CD4-positive, alpha-beta T cell treated with Interleukin-17A for 4 hours (primary cell): Measurements from ENCODE around the gene TBC1D1.
A peak's percentile ranks its signal among the peaks of the same experiment; 100 is the strongest.

Experiments used
- DNase-seq: peaks from one replicate; pipeline ENCODE4 v3.0.0-alpha.2; 2020; ENCODE audit warnings: mixed read lengths

The TBC1D1 gene

GRCh38 chr4:38062088-38062775 is 171.3 kb downstream of the TBC1D1 start:
- DNase-seq, result peak; percentile 79

DNA sequence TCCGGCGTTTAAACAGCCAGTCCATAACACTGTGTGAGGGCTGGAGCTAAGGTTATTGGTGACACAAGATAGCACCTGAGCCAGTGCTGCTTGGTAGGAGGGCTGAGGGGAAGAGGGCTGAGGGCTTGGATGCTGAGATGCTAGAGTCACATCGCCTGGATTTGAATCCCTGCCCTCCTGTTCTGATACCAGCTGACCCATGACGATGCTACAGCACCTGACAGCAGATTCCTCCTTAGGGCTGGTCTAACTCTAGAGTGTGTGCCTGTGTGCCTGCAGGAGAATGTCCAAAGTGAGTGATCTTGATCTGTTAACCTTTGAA is 171.9 kb downstream of the TBC1D1 start:
- DNase-seq, result no peak

GRCh38 chr4:38065176-38065575 is 174.3 kb downstream of the TBC1D1 start:
- DNase-seq, result no peak

- DNase-seq, result no peak
These were observed 175.0 kb downstream of the TBC1D1 start for GRCh38 chr4:38065900-38066299.

DNA sequence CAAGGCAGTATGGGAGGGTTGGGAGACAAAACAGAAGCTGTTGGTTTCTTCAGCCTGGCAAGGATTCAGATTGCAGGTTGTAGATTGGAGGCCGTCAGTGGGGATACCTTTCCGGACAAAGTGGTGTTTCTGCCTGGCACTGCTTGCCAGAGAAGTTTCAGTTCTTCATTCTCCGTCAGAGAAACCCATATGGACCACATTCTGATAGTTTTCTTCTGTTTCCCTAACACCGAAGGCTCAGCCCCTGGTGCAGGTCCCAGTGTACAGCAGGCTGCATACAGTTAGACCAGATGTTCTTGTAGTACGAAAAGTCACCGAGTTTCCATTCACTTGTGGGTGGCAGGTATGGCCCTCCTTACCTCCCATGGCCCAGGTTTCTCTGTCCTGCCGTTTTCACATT is 176.6 kb downstream of the TBC1D1 start:
- DNase-seq, result no peak

- DNase-seq, result no peak
These were observed 177.2 kb downstream of the TBC1D1 start for GRCh38 chr4:38068107-38068506.

- DNase-seq, result peak; percentile 55
These were observed 178.4 kb downstream of the TBC1D1 start for GRCh38 chr4:38069271-38069760.

DNA sequence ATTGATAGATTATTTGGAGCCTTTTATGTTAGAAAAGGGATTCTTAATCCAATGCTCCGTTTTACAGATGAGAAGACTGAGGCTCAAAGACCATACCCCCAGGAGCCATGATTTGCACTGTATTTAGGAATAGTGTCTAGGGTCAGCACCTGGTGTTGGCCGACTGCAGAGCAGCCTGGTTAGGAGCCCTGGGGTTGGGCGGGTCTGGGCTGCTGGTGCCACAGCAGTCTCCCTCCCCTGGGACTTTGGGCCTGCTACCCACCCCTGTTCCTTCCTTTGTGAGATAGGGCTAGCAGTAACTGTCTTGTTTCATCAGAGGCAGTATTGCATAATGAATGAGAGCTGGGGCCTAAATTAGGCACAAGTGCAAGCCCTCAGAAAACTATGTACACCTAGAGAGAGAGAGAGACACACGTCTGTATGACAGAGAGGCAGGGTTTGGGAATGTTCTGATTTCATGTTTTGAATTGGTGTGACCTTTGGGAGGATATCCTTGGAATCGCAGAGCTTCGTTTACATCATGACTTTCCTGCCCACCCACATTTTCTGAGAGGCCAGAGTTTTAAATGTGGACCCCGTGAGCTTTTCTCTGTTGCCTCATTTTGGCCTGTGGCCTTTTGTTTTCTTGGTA is 181.0 kb downstream of the TBC1D1 start:
- no peak for DNase-seq

DNA sequence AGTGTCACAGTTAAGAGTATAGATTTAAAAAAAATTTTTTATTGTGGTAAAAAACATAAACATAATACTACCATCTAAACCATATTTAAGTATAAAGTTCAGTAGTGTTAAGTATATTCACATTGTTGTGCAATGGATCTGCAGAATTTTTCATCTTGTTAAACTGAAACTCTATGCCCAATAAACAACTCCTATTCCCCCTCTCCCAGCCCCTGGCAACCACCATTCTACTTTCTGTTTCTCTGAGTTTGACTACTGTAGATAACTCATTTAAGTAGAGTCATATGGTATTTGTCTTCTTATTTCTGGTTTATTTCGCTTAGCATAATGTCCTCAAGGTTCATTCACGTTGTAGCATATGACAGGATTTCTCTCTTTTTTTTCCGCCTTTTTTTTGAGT is 181.7 kb downstream of the TBC1D1 start:
- DNase-seq, result no peak

DNA sequence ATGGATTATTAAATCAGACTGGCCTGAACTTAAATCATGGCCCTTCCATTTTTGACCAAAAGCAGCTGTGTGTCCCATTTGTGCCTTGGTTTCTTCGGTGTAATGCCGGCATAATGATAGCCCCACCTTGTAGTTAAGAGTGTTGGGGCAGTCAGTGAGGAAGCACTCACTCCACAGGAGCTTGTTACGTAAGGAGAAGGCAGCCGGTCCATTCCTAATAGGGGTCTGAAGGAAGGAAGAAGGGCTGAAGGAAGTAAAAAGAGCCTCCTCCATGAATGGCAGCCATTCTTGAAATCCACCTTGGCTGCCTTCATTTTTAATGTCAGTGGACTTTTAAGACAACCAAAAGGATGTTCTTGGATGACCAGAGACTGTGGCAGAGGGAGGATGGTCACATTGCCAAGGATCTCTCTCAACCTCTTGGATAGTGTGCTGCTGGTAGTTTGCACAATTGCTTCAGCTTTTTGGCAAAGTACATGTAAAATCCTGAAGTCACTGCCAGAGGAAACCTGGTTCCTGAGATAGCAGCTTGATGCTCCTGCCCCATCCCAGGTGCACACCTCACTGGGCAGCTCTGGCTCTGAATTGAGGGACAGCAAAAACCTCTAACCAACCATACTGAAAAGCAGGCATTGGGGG is 182.8 kb downstream of the TBC1D1 start:
- no peak for DNase-seq

DNA sequence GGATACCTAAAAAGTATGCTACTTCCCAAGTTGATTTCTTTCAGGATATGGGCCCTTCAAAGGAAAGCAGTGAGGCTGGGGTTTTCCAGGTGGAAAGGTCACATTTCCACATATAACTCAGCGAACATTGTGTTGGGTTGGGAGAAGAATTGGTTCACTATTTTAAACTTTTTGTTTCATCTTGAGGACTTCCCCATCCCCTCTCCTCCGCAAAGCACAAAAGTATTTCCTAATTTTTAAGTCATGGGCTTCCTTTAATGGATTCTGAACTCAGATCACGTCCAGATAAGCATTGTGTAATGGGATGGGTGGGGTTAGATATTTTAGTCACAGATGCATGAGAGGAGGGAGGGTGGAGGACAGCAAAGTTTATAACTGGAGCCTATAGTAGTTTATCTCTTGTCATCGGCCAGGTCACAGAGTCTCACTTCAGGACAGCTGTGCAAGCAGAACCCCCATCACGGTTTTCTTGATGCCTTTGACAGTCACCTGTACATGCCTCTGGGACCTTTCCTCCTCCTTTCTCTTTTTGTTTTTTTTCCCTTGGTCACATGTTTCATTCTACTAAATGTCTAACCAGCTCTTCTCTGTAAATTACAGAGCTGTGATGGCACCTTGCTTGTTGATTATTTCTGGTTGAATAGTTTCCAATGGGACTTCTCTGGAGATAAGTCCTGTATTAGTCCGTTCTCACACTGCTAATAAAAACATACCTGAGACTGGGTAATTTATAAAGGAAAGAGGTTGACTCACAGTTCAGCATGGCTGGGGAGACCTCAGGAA is 184.7 kb downstream of the TBC1D1 start:
- DNase-seq, result no peak

DNA sequence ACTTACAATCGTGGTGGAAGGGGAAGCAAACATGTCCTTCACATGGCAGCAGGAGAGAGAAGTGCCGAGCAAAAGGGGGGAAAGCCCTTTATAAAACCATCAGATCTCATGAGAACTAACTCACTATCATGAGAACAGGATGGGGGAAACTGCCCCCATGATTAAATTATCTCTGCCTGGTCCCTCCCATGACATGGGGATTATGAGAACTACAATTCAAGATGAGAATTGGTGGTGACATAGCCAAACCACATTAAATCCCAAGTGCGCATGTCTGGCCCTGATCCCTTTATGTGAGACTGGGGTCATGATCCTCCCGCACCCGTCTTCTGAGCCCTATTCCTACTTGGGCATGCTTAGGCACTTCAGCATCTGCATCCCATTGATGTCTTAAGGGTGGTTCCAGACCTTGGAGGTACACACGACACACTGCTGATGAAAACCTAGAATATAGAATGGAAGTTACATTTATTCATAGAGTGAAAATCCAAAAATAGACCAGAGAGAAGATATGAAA is 185.3 kb downstream of the TBC1D1 start:
- DNase-seq, result no peak

DNA sequence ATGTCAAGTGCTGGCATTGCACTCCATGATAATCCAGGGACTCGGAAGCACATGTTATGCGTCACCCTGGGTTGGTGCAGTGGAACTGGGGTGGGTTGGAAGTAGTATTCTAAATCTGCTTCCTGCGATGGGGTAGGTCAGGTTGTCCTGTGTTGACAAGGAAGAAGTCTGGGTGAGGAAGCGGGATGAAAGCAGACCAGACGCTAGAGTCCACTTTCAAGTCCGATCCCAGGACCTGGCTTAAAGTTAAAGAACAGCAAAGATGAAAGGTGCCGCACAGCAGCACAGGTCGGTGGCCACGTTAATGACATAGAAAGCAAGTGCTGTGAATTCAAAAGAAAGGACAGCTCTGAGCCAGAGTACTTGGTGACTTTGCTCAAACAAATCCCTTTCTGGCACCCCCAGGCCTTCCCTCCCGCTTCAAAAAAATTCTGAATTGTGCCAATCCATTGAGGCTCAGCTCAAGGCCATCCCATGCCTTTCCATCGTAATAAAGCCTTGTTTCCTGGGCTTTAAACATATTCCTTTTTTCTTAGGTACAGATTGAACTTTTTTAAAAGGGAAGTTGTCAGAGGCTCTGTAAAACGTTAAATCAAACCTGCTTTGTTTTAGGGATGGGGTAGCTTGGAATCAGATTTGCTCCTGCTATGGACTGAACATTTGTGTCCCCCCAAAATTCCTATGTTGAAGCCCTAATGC is 187.1 kb downstream of the TBC1D1 start:
- no peak for DNase-seq

DNA sequence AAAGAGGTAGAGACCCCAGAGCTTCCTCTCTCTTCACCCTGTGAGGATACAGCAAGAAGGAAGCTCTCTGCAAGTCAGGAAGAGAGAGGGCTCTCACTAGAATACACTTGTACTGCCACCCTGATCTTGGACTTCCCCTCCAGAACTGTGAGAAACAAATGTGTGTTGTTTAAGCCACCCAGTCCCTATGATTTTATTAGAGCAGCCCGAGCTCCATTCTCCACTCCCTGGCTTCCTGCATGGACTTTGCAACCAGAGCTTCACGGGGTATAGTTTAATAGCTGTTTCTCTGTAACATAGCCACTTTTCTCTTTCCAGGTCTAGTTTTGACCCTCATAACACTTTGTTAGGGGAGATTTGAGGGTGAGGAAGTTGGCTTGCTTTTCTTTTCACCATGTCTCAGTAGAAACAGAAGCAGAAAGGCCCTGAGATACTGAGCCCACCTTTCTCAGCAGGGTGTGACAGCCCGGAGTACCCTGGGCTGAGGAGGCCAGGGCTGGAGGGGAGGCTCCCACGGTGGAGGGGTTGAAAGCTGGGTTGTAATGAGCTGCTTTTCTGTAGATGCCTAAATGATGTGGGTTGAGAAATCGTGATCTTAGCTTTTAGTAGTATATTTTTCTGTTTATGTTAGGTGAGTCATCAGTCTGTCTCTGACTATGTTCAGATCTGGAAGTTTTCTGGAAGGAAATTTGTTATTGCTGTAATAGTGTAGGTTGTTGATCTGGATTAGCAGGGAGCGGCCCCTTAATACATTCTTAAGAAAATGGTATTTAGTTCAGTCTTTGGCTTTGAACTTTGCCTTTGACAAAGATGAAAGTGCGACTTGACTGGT is 187.9 kb downstream of the TBC1D1 start:
- DNase-seq, result no peak

DNA sequence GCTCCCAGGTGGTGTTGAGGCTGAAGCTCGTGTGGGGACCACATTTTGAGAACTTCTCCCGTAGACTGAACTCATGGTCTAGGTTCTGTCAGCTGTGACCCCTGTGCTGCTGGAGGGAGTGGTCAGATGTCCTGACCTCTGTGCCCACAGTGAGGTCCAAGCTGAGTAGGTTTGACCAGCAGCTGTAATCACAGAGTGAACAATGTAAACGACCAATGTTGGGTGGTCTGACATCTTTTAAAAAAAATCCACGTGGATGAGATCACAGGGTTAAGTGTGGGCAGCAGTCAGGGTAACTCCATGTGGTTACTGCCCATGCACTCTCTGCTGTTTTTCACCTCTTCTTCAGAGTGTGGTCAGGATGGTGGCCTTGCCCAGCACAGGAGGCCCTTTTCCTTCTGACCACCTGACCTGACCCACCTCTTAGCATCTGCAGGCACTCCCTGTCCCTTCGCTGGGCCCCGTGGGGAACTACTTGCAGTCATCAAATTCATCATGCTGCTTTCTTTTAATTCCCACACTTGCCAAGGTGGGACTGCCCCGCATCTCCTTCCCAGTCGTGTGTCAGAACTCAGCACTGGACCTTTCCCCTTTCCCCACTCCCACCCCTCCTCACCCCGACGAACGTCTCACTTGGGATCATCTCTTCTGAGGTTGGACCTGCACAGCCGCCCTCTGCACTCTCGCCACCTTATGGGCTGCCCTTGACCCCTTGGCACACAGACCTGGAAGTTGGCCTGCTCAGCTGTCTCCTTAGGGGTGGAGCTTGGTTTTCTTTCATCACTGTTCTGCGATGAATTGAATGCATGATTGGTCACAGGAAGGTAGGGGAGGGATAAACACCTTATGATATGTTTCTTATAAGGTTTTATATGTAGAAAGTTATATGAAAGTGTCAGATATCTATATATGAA is 189.4 kb downstream of the TBC1D1 start:
- DNase-seq, result no peak

- no peak for DNase-seq
These were observed 191.1 kb downstream of the TBC1D1 start for GRCh38 chr4:38082021-38082420.

DNA sequence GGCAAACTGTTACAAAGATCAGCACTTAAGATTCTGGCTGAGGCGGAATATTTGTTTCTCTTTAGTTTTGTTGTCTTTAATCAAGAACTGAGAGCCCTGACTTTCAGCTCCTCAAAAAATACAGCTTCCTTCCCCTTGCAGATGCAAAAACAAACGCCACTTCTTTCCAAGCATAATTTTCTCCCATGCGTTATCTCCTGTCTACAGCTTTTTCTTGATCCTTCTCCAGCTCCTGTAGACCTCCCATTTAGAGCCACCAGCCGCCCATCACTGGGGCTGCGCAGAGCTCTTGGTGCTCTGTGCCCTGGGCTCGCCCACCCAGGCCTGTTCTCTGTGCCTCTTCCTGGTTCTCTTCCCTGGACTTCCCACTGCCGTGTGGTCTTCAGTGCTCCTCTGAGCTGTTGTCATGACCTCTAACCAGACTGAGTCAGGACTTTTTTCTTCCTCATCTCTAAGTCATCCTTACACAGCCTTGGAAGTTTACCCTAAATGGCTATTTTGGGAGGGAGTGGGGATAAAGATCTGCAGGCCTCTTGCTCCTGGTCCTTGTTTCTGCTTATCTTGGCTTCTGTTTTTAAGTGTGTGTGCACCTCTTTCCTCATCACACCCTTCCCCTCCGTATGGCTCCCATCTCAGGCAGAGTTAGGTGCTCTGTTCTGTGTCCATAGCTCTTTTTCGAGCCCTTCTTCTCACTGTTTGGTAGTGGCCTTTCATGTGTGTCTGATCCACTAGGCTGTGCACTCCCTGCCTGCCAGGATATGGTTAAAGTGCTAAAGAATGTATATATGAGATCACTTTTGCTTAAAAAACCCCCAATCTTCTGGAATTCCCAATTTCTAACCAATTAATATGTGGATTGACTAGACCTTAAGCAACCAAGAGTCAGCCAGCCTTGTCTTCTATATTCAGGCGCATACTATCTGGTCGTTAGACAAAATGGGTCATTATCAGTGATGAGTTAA is 191.8 kb downstream of the TBC1D1 start:
- DNase-seq, result no peak

DNA sequence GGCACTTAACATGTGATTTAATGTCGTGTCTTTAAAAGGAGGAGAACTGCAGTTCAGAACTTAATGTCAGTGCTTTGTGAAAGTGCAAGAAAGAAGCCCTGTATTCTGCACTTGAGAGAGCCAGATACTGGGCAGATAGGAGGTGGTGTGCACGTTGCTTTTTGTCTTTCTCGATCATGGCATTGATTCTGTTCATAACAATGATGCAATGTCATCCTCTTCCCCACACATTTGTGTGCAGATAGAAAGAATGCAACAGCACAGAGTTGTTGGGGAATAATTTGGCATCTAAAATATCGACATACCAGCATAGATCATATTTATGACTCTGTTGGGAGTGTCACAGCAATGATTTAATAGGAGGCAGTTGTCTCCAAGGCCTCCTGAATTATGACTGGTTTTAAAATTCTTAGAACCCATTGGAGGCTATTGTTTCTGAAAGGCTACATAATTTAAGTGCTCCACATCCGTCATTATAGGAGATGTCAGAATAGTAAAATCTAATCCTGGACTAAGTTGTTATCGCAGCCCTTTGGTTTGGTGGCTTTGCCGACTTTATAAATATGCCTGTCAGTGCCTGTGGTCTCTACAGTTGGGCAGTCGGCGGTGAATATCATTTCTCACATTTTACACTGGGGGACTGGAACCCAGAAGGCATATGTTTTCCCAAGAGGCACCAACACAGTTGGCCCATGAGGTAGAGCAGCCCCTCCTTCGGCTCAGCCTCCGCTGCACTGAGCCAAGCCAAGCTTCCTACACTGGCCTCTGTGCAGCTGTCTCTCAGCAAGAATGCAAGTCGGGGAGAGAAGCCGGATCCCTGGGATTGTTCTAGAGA is 194.2 kb downstream of the TBC1D1 start:
- no peak for DNase-seq
